ENCODE data around the gene SLC9A7.

The SLC9A7 gene

GRCh38 chrX:46743046-46743445 is 15.9 kb downstream of the SLC9A7 start:
- H3K4me3 ChIP-seq (ENCODE audit: low read depth, low read length) = no peak overlapping the region
- DNase-seq (ENCODE audit: low read depth) = no peak
- TF ChIP-seq MAX (IDR thresholded peaks at IDR 0.05; ENCODE audit: low read depth, low read length) = no peak

GRCh38 chrX:46739736-46740135 is 19.2 kb downstream of the SLC9A7 start:
- TF ChIP-seq MYC (IDR thresholded peaks at IDR 0.05; ENCODE audit: low read depth, low read length) = no peak
- TF ChIP-seq CTCF (IDR thresholded peaks at IDR 0.05; ENCODE audit: low read depth, low read length) = no peak
- no peak for TF ChIP-seq MAX (IDR thresholded peaks at IDR 0.05; ENCODE audit: low read depth, low read length)
- H3K4me3 ChIP-seq (ENCODE audit: low read depth, low read length) = no peak overlapping the region
- no peak for DNase-seq (ENCODE audit: low read depth)

- no peak for TF ChIP-seq POLR2A (IDR thresholded peaks at IDR 0.05; ENCODE audit: extremely low read depth, insufficient read length)
- TF ChIP-seq CTCF (IDR thresholded peaks at IDR 0.05; ENCODE audit: low read depth, low read length) = no peak
- TF ChIP-seq MYC (IDR thresholded peaks at IDR 0.05; ENCODE audit: low read depth, low read length) = no peak
- no peak for TF ChIP-seq MAX (IDR thresholded peaks at IDR 0.05; ENCODE audit: low read depth, low read length)
- H3K4me3 ChIP-seq (ENCODE audit: low read depth, low read length) = no peak overlapping the region
- no peak for DNase-seq (ENCODE audit: low read depth)
These were observed 21.5 kb downstream of the SLC9A7 start for GRCh38 chrX:46737462-46737861.

- no peak for TF ChIP-seq CTCF (IDR thresholded peaks at IDR 0.05; ENCODE audit: low read depth, low read length)
- no peak for TF ChIP-seq MAX (IDR thresholded peaks at IDR 0.05; ENCODE audit: low read depth, low read length)
- no peak for TF ChIP-seq MYC (IDR thresholded peaks at IDR 0.05; ENCODE audit: low read depth, low read length)
- TF ChIP-seq POLR2A (IDR thresholded peaks at IDR 0.05; ENCODE audit: extremely low read depth, insufficient read length) = no peak
- H3K4me3 ChIP-seq (ENCODE audit: low read depth, low read length) = no peak overlapping the region
- DNase-seq (ENCODE audit: low read depth) = no peak
These were observed 21.9 kb downstream of the SLC9A7 start for GRCh38 chrX:46737041-46737440.

GRCh38 chrX:46735622-46736021 is 23.3 kb downstream of the SLC9A7 start:
- DNase-seq (ENCODE audit: low read depth) = no peak
- TF ChIP-seq MYC (IDR thresholded peaks at IDR 0.05; ENCODE audit: low read depth, low read length) (no peak), CTCF (IDR thresholded peaks at IDR 0.05; ENCODE audit: low read depth, low read length) (no peak), POLR2A (IDR thresholded peaks at IDR 0.05; ENCODE audit: extremely low read depth, insufficient read length) (no peak), MAX (IDR thresholded peaks at IDR 0.05; ENCODE audit: low read depth, low read length) (no peak)
- no peak overlapping the region for H3K4me3 ChIP-seq (ENCODE audit: low read depth, low read length)

GRCh38 chrX:46733226-46733625 is 25.7 kb downstream of the SLC9A7 start:
- no peak for DNase-seq (ENCODE audit: low read depth)
- no peak overlapping the region for H3K4me3 ChIP-seq (ENCODE audit: low read depth, low read length)
- TF ChIP-seq CTCF (IDR thresholded peaks at IDR 0.05; ENCODE audit: low read depth, low read length) = no peak
- TF ChIP-seq POLR2A (IDR thresholded peaks at IDR 0.05; ENCODE audit: extremely low read depth, insufficient read length) = no peak
- no peak for TF ChIP-seq MYC (IDR thresholded peaks at IDR 0.05; ENCODE audit: low read depth, low read length)
- TF ChIP-seq MAX (IDR thresholded peaks at IDR 0.05; ENCODE audit: low read depth, low read length) = no peak

Data from NB4 (cell line).